ENCODE data around the gene PDGFRB.

DNA sequence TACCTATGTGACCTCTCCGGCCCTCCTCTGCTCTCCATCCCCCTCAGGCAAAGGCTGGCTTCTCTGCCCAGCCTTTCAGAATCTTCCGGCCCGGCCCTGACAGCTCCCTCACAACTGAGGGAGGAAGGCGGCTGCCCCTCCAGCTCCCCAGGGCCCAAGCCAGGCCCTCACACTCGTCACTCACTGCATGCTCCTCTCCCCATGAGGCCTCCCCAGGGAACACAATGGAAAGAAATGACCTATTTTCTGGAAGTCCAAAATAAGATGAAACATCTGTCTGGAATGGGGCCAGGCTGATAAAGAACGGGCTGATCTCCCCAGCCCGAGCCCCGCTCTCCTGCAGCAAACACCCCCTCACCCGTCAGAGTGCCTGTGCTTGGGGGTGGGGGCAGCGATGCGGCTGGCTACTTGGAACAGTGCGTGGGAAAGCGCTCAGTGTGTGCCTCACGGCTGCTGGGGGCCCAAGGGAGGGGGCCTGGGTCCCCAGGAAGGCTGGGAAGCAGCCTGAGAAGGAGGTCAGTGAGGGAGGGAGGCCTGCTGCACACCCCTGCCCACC, 11.3 kb downstream of the PDGFRB start:
- TF ChIP-seq, protein P1, sequence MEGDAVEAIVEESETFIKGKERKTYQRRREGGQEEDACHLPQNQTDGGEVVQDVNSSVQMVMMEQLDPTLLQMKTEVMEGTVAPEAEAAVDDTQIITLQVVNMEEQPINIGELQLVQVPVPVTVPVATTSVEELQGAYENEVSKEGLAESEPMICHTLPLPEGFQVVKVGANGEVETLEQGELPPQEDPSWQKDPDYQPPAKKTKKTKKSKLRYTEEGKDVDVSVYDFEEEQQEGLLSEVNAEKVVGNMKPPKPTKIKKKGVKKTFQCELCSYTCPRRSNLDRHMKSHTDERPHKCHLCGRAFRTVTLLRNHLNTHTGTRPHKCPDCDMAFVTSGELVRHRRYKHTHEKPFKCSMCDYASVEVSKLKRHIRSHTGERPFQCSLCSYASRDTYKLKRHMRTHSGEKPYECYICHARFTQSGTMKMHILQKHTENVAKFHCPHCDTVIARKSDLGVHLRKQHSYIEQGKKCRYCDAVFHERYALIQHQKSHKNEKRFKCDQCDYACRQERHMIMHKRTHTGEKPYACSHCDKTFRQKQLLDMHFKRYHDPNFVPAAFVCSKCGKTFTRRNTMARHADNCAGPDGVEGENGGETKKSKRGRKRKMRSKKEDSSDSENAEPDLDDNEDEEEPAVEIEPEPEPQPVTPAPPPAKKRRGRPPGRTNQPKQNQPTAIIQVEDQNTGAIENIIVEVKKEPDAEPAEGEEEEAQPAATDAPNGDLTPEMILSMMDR (conservative IDR thresholded peaks at IDR 0.05; ENCODE audit: low read depth, low read length), result no peak
- TF ChIP-seq RAD21 (IDR thresholded peaks at IDR 0.05; ENCODE audit: low read length), result no peak
- no peak for TF ChIP-seq POLR2A (IDR thresholded peaks at IDR 0.05; ENCODE audit: low read depth, low read length)
- no peak for TF ChIP-seq RCOR1 (IDR thresholded peaks at IDR 0.05; ENCODE audit: insufficient replicate concordance, low read length)
